Measurements from ENCODE around the gene ADAMTS1. TPM values are rescaled to one million over a fixed set of nuclear protein-coding genes. Genes with fewer than 3 reads are reported as not detected.

ADAMTS1 gene
- polyA plus RNA-seq, 3 donors, result 0.01 TPM; not detected in 2

DNA sequence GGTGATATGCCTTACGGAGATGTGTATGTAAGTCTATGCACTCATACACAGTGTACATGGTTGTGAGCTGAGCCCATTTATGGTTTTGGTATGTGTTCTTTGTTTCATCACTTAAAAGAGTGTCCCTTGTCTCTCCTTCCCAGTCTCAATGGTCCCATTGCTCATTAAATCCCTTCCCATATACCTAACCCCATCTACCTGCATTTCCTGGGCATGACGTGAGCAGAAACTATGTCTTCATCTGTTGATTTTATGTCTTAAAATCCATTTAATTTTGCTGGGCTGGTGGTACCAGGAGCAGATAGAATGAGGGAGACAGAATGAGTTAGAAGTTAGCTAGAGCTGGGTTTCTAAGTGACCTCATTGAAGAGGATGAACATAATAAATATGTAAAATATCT, 44.8 kb downstream of the ADAMTS1 start:
- Histone ChIP-seq H3K9me3 (replicated peaks in 1 of 2; ENCODE audit: control insufficient read depth in 1 of 2, insufficient read depth in 1 of 2, low read length in 2 of 2) (no peaks in the 10 kb centered on the region), H3K4me1 (ENCODE audit: control insufficient read depth in 1 of 2, insufficient read depth in 2 of 2, low read length in 2 of 2) (no peaks in the 10 kb centered on the region), H3K4me2 (replicated peaks; ENCODE audit: extremely low read depth, low read length, poor library complexity, severe bottlenecking) (no peak overlapping the region), H3K27me3 (ENCODE audit: control insufficient read depth in 2 of 2, insufficient read depth in 2 of 2, low read length in 2 of 2) (no peaks in the 10 kb centered on the region), H2AFZ (ENCODE audit: insufficient read depth, low read depth, low read length, poor library complexity, severe bottlenecking) (no peak overlapping the region), H3K79me2 (ENCODE audit: insufficient read depth, low read length) (no peaks in the 10 kb centered on the region), H3K4me3 (replicated peaks in 1 of 3; ENCODE audit: low read depth in 2 of 3, low read length in 3 of 3) (no peak overlapping the region), H4K20me1 (ENCODE audit: insufficient read depth, low read length) (no peaks in the 10 kb centered on the region), H3K36me3 (replicated peaks in 1 of 2; ENCODE audit: control insufficient read depth in 1 of 2, insufficient read depth in 2 of 2, low read length in 2 of 2) (no peaks in the 10 kb centered on the region), H3K9ac (ENCODE audit: insufficient read depth, low read length, poor library complexity, severe bottlenecking) (no peak overlapping the region), H3K27ac (ENCODE audit: low read depth in 1 of 2, low read length in 2 of 2) (no peak overlapping the region)
- intact Hi-C loops (cut with micrococcal nuclease), result no loop called here
- Mint-ChIP-seq H3K4me1 (no peaks in the 10 kb centered on the region), H3K27ac (no peak overlapping the region), H3K9me3 (peaks cover 0 to 5% (median 0%) of the 10 kb centered on the region in 7 donors), H3K36me3 (no peaks in the 10 kb centered on the region), H3K4me3 (no peak overlapping the region), H3K27me3 (ENCODE audit: low read depth in 3 of 3) (peaks cover 0 to 1% (median 0%) of the 10 kb centered on the region in 3 donors)
- TF ChIP-seq, protein P1, sequence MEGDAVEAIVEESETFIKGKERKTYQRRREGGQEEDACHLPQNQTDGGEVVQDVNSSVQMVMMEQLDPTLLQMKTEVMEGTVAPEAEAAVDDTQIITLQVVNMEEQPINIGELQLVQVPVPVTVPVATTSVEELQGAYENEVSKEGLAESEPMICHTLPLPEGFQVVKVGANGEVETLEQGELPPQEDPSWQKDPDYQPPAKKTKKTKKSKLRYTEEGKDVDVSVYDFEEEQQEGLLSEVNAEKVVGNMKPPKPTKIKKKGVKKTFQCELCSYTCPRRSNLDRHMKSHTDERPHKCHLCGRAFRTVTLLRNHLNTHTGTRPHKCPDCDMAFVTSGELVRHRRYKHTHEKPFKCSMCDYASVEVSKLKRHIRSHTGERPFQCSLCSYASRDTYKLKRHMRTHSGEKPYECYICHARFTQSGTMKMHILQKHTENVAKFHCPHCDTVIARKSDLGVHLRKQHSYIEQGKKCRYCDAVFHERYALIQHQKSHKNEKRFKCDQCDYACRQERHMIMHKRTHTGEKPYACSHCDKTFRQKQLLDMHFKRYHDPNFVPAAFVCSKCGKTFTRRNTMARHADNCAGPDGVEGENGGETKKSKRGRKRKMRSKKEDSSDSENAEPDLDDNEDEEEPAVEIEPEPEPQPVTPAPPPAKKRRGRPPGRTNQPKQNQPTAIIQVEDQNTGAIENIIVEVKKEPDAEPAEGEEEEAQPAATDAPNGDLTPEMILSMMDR (IDR thresholded peaks at IDR 0.05), result no peak
- no peak for DNase-seq
- 83% methylated on average over 1 of the region's 2 CpGs for WGBS (ENCODE audit: insufficient coverage)

DNA sequence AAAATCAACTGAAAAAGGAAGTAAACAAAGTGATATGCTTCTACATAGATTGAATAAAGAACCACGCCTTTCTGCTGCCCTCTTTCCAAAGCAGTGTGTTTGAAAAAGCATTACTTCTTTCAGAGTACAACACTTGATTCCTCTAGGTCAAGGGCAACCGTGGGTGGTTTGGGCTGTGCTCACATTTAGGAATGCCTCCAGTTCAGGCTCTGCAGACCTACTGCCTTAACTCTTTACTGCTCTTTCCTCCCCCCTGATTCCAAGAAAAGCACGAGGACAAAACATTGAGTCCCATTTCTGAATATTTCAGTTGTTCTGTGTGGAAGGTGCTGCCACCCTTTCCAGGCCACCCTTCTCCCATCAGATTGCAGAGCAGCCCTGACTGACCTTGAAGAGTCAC, 45.2 kb downstream of the ADAMTS1 start:
- Histone ChIP-seq H3K4me3 (replicated peaks in 1 of 3; ENCODE audit: low read depth in 2 of 3, low read length in 3 of 3) (no peak overlapping the region), H2AFZ (ENCODE audit: insufficient read depth, low read depth, low read length, poor library complexity, severe bottlenecking) (no peak overlapping the region), H3K4me2 (replicated peaks; ENCODE audit: extremely low read depth, low read length, poor library complexity, severe bottlenecking) (no peak overlapping the region), H3K27ac (ENCODE audit: low read depth in 1 of 2, low read length in 2 of 2) (no peak overlapping the region), H4K20me1 (ENCODE audit: insufficient read depth, low read length) (no peaks in the 10 kb centered on the region), H3K27me3 (ENCODE audit: control insufficient read depth in 2 of 2, insufficient read depth in 2 of 2, low read length in 2 of 2) (no peaks in the 10 kb centered on the region), H3K36me3 (replicated peaks in 1 of 2; ENCODE audit: control insufficient read depth in 1 of 2, insufficient read depth in 2 of 2, low read length in 2 of 2) (no peaks in the 10 kb centered on the region), H3K9me3 (replicated peaks in 1 of 2; ENCODE audit: control insufficient read depth in 1 of 2, insufficient read depth in 1 of 2, low read length in 2 of 2) (no peaks in the 10 kb centered on the region), H3K4me1 (ENCODE audit: control insufficient read depth in 1 of 2, insufficient read depth in 2 of 2, low read length in 2 of 2) (no peaks in the 10 kb centered on the region), H3K9ac (ENCODE audit: insufficient read depth, low read length, poor library complexity, severe bottlenecking) (no peak overlapping the region), H3K79me2 (ENCODE audit: insufficient read depth, low read length) (no peaks in the 10 kb centered on the region)
- Mint-ChIP-seq H3K27me3 (ENCODE audit: low read depth in 3 of 3) (peaks cover 0 to 1% (median 0%) of the 10 kb centered on the region in 3 donors), H3K9me3 (peaks cover 0 to 5% (median 0%) of the 10 kb centered on the region in 7 donors), H3K4me3 (no peak overlapping the region), H3K36me3 (no peaks in the 10 kb centered on the region), H3K27ac (no peak overlapping the region), H3K4me1 (no peaks in the 10 kb centered on the region)
- TF ChIP-seq, protein P1 (IDR thresholded peaks at IDR 0.05), result no peak
- no peak for DNase-seq
- intact Hi-C loops (cut with micrococcal nuclease), result no loop called here
- 75% methylated on average over 1 of the region's 3 CpGs for WGBS (ENCODE audit: insufficient coverage)
